OCI-LY3 (cell line): ENCODE results near the gene NR4A1.

Experiments used
- H2AFZ ChIP-seq: fragments of 200-600, 300-600 bp; shearing (Covaris generic); 2 replicates; pipeline ENCODE4 v1.6.0; 2014; ENCODE audit warnings: antibody characterized with exemption, low read depth, low read length
- H3K27ac ChIP-seq: fragments of 200-600, 300-600 bp; sonication (generic); 2 replicates; pipeline ENCODE4 v1.5.1; 2014; ENCODE audit warnings: mild to moderate bottlenecking, low read length, moderate library complexity, mixed read lengths
- H3K27me3 ChIP-seq: fragments of 200-600, 300-600 bp; sonication (generic); 2 replicates; pipeline ENCODE4 v1.6.1; 2014; ENCODE audit warnings: low read depth, low read length, mixed read lengths
- H3K36me3 ChIP-seq: fragments of 200-600, 300-600 bp; sonication (generic); replicated peaks from 2 replicates; pipeline ENCODE3; 2014; ENCODE audit warnings: low read depth, low read length, mixed read lengths
- H3K4me1 ChIP-seq: fragments of 300-600, 200-600 bp; sonication (generic); 2 replicates; pipeline ENCODE4 v1.6.1; 2014; ENCODE audit warnings: low read length, mixed read lengths
- H3K4me2 ChIP-seq: fragments of 200-600, 300-600 bp; sonication (generic); 2 replicates; pipeline ENCODE4 v1.6.1; 2014; ENCODE audit warnings: low read length, mixed read lengths
- H3K4me3 ChIP-seq: fragments of 300-600, 200-600 bp; sonication (generic); 2 replicates; pipeline ENCODE4 v1.5.1; 2014; ENCODE audit warnings: antibody characterized with exemption, mild to moderate bottlenecking, low read length, moderate library complexity
- H3K79me2 ChIP-seq: fragments of 300-600, 200-600 bp; shearing (Covaris generic); 2 replicates; pipeline ENCODE4 v1.6.1; 2014; ENCODE audit warnings: mild to moderate bottlenecking, low read length, mixed read lengths
- H3K9ac ChIP-seq: fragments of 300-600, 200-600 bp; shearing (Covaris generic); 2 replicates; pipeline ENCODE4 v1.6.0; 2014; ENCODE audit warnings: mild to moderate bottlenecking, low read length, moderate library complexity
- H3K9me3 ChIP-seq: fragments of 200-600, 300-600 bp; shearing (Covaris generic); 2 replicates; pipeline ENCODE4 v1.6.1; 2014; ENCODE audit warnings: low read length, mixed read lengths; ENCODE audit not compliant: insufficient read depth
- H4K20me1 ChIP-seq: fragments of 200-600, 300-600 bp; sonication (generic); 2 replicates; pipeline ENCODE4 v1.6.1; 2016; ENCODE audit warnings: low read length, mixed read lengths; ENCODE audit not compliant: insufficient read depth
- CTCF ChIP-seq: fragments of 200-600, 300-600 bp; sonication (generic); IDR thresholded peaks from 2 replicates; pipeline ENCODE4 v1.5.1; 2014; ENCODE audit warnings: antibody characterized with exemption, low read length, low read depth
- EZH2phosphoT487 ChIP-seq: fragments of 200-600 bp; shearing (Covaris generic); IDR thresholded peaks from 2 replicates; pipeline ENCODE4 v1.6.1; 2018; ENCODE audit warnings: antibody characterized with exemption, mixed run types, low read depth

The NR4A1 gene

DNA sequence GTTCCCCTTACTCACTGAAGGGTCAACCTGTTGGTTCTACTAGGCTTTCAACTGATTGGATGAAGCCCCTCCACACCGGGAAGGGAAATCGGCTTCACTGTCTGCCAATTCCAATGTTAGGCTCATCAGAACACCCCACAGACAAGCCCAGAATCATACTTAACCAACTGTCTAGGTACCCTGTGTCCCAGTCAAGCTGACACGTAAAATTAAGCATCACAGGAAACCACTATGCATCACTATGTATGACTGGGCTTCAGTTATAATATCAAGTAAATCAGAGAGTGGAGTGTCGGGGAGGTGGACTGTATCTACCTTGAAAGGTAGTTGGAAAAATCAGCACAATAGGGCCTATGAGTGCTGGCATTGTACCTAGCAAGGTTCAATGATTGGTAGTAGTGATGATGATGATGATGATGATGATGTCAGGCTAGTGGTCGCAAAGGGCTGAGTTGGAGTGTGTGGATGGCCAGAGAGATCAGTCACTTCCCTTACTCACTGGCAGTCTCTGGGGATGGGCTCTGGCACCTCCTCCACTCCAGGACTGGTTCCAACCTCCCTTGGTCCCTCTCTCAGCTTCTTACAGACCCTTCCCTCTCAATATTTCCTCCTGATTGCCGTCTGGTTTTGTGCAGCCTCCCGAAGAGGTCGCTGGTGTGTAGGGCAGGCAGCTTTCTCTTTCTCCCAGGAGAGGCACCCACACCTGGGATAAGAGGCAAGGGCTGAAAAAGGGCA, 15.3 kb downstream of the NR4A1 start:
- H4K20me1 ChIP-seq, result peaks cover 3% of the 10 kb centered on the region; the same call in 1 of the 2 replicates
- H3K9ac ChIP-seq, result no peak overlapping the region
- no peak overlapping the region for H2AFZ ChIP-seq
- H3K4me2 ChIP-seq, result no peak overlapping the region
- TF ChIP-seq CTCF, result no peak
- no peaks in the 10 kb centered on the region for H3K9me3 ChIP-seq
- peaks cover 18% of the 10 kb centered on the region for H3K79me2 ChIP-seq
- H3K27ac ChIP-seq, result no peak overlapping the region
- H3K4me3 ChIP-seq, result no peak overlapping the region
- 0 out of 2 replicates have a peak, but pooled peaks cover 9% of the 10 kb centered on the region for H3K27me3 ChIP-seq
- H3K4me1 ChIP-seq, result peaks cover 10% of the 10 kb centered on the region
- H3K36me3 ChIP-seq, result no peaks in the 10 kb centered on the region

GRCh38 chr12:52067081-52067374, 15.8 kb downstream of the NR4A1 start:
- H2AFZ ChIP-seq, result no peak overlapping the region
- TF ChIP-seq CTCF, result no peak
- TF ChIP-seq EZH2phosphoT487, result no peak

GRCh38 chr12:52069327-52070184, 18.3 kb downstream of the NR4A1 start, which contains the start of gene ATG101:
Gene ATG101, plus strand, starts transcription at chr12:52069978. Its CDS starts 3,673 bp downstream, at chr12:52073651.
- Histone ChIP-seq H4K20me1 (peaks cover 3% of the 10 kb centered on the region; the same call in 1 of the 2 replicates), H3K36me3 (peaks cover 5% of the 10 kb centered on the region), H3K4me2 (peak within 1 kb of the TSS; percentile 96), H3K9me3 (no peaks in the 10 kb centered on the region), H3K79me2 (peaks cover 37% of the 10 kb centered on the region), H3K9ac (peak within 1 kb of the TSS; percentile 65), H3K4me3 (peak within 1 kb of the TSS; percentile 90), H2AFZ (peak within 1 kb of the TSS; percentile 100), H3K27me3 (0 out of 2 replicates have a peak, but pooled peaks cover 9% of the 10 kb centered on the region), H3K27ac (peak within 1 kb of the TSS; percentile 61), H3K4me1 (peaks cover 10% of the 10 kb centered on the region)
- TF ChIP-seq EZH2phosphoT487 (no peak), CTCF (peak; percentile 66)

More at GRCh38 chr12:52067081-52067374, 15.8 kb downstream of the NR4A1 start:
- H3K9ac ChIP-seq, result no peak overlapping the region
- H3K9me3 ChIP-seq, result no peaks in the 10 kb centered on the region
- H3K79me2 ChIP-seq, result peaks cover 22% of the 10 kb centered on the region
- H3K27me3 ChIP-seq, result 0 out of 2 replicates have a peak, but pooled peaks cover 9% of the 10 kb centered on the region
- peaks cover 3% of the 10 kb centered on the region; the same call in 1 of the 2 replicates for H4K20me1 ChIP-seq
- H3K4me2 ChIP-seq, result no peak overlapping the region
- no peak overlapping the region for H3K4me3 ChIP-seq
- H3K4me1 ChIP-seq, result peaks cover 10% of the 10 kb centered on the region
- H3K27ac ChIP-seq, result no peak overlapping the region
- H3K36me3 ChIP-seq, result no peaks in the 10 kb centered on the region
